Raji (cell line): ENCODE results near the gene UBE2L6.

ENCODE experiments used
- POLR2A ChIP-seq: IDR thresholded peaks from 2 replicates; pipeline ENCODE4 v1.6.1; 2011; ENCODE audit warnings: low read depth, low read length, control low read depth; ENCODE audit not compliant: insufficient read depth

UBE2L6 gene

DNA sequence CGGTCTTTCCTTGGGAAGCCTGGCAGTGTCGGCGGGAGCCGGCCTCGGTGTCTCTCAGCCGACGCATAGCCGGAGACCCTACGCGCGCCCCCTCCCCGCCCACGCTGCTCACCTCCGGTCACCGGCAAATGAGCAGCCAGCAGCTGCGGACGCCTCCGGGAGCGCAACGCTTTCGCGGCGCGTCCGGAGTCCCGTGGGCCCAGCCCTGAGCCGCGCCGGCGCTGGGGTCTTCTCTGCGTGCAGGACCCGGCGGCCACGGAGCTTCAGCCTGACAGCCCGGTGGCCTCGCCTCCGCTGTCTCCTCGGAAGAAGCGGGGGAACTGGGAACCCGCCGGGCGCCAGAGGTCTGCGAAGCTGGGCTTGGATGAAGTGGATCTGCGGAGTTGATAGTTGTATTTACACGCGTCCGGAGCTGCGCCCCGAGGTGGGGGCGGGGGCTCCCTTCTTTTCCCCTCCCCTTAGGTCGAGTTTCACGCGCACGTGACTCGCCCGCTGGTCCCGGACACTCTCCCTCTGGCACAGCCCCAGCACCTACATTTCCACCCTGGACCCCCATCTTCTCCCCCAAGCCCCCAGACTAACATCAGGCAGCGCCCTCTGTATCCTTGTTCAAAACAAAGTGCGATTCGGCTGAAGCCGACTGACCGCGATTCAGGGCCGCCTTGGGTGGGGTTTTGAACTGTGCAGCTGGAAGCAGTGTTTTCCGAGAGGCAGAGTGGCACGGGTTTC, 52.0 kb downstream of the UBE2L6 start, which contains the start of gene SLC43A1:
TSS of gene SLC43A1 (minus strand) at position 371 of the 729 bp plus-strand sequence. CDS start 1,591 bp downstream, outside the sequence.
- peak; percentile 60 for TF ChIP-seq POLR2A

DNA sequence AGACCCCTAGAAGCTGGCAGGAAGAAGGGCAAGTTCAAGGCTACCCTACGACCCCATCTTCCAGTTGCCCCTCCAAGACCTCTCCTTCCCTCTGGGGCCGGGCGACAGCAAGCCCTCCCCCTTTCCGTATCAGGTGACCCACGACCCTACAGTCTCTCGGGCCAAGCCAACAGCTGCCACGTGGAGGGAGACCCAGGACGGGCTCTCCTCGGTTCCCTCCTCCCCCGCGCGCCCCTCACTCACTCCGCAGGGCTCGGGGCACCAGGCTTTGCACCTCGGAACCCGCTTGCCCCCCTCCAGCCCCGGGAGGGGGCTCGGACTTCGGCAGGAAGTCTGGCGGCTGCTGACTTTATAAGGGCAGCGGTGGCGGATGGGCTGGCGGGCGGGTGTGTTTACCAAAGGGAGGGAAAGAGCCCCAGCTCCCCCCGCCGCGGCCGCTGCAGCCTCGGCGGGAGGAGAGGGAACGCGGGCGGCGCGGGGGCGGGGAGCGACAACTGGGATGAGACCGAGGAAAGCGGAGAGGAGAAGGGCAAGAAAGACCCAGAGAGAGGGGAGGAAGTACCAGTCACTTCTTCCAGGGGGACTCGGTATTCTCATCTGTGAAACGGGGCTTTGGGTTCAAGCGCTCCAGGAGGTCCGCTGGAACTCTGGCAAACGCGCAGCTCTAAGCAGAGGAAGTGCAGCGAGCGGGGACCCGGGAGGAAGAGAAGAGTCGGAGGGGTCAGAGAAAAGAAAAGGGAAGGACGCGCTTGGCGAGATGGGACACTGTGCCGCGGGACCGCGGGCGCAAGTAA, 52.7 kb downstream of the UBE2L6 start:
- TF ChIP-seq POLR2A, result peak; percentile 66

DNA sequence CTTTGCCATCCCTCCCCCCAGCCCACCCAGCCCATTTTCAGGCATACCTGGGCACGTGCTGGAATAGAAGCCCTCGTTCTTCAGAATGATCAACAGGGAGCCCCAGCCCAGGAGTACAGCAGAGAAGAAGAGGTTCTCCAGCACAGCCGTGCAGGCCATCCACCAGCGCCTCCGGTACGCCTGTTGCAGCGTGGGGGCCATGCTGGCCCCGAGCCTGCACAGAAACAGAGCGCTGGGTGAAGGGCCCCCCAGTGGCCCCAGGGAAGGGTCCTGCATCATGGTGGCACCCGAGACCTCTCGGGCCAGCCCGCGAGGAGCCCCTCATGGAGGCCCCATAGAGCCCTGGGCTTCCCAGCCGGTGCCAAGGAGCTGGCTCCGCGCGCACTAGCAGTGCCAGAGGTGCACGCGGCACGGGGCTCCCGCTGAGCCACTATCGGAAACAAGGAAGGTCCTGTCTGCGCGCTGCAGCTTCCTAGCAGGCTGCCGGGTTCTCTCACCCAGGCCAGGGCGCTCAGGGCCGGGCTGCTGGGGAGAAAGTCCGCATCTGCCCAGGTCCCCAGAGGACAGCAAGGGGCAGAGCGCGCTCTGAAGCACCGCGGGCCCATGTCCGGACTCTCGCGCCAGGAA, 53.4 kb downstream of the UBE2L6 start:
- no peak for TF ChIP-seq POLR2A

DNA sequence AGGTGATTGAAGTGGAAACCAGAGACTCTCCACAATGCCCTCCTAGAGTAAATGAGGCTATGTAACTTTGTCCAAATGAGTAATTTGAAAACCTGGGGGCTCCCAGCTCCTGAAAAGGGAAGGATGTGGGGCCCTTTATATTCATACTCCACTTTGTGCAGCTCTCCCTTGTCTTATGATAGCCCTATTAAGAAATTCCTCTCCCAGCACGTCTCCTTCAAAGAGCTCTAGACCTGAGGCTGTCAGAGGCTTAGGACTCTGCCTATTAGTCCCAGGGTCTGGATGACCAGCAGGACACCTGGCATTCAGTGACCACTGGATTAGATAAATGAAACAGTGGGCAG, 54.0 kb downstream of the UBE2L6 start:
- TF ChIP-seq POLR2A, result no peak

DNA sequence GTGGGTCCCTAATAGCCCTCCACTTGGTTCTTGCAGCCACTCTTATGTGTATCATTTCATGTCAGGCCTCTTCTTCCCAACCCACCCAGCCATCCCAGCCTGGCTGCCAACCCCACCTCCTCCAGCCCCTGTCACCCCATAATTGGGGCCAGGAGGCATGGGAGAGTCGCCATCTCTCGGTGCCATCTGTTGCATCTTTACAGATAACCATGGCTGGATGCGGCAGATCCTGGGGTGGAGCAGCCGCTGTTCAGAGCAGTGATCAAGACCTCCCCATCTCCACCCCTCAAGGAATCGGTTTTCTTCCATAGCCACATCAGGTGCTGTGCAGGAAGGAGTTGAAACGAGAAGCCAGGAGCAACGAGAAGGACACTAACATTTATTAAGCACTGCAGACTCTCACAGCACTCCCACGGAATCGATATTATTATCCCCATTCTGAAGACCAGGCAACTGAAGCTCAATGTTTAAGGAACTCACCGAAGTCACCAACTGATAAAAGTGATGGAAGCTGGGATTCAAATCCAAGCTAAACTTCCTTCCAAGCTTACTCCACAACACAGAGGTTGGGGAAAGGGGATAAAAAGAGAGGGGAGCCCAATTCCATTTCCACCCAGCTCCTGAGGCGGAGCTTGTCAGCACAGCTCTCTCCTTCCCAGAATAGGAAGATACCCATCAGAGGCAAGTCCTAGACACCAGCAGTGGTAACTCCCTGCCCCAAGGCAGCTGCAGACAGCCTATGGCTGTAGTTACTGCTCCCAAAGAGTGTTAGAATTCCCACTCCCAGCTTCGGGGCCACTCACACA, 54.6 kb downstream of the UBE2L6 start:
- no peak for TF ChIP-seq POLR2A

DNA sequence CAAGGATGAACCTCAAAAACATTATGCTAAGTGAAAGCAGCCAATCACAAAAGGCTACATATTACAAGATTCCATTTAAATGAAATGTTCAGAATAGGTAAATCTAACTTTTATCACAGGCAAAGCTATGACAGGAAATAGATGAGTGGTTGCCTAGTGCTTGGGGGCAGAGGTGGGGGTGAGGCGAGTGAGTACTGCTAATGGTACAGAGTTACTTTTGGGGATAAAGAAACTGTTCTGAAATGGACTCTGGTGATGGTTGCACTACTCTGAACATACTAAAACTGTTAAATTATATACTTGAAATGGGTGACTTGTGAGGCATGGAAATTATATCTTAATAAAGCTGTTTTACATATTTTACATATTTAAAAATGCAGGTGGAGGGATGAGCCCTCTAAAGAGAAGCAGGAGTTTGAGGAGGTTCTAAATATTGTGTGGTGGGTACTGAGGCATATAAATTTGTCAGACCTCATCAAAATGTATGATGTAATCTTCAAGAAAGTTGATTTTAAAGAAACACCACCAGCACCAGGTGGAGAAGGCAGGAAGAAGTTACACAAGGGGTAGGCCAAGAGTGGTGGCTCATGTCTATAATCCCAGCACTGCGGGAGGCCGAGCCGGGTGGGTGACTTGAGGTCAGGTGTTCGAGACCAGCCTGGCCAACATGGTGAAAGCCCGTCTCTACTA, 55.6 kb downstream of the UBE2L6 start:
- TF ChIP-seq POLR2A, result peak; percentile 47; the same call in 1 of the 2 replicates

DNA sequence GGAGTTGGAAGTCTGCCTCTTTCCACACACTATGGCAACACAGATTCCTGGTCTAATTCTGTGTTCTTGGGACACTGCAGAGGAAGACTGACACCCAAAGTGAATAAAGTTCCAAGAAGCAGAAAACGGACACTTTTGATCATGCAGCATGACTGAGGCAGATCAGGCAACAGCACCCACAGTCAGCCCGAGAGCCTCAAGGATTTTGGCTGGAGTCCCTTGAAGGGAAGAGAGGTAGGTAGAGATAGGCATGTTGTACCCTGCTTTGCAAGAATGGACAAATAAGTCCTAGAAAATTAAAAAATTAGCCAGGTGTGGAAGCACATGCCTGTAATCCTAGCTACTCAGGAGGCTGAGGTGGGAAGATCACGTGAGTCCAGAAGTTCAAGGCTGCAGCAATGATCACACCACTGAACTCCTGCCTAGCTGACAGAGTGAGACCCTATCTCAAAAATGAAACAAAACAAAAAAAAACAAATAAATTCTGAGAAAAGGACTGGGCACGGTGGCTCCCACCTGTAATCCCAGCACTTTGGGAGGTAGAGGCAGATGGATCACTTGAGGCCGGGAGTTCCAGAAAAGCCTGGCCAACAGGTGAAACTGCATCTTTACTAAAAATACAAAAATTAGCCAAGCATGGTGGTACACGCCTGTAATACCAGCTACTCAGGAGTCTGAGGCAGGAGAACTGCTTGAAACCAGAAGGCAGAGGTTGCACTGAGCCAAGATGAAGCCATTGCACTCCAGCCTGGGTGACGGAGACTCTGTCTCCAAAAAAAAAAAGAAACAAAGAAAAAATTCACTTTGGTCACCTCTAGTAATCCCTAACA, 58.9 kb downstream of the UBE2L6 start:
- TF ChIP-seq POLR2A, result no peak

DNA sequence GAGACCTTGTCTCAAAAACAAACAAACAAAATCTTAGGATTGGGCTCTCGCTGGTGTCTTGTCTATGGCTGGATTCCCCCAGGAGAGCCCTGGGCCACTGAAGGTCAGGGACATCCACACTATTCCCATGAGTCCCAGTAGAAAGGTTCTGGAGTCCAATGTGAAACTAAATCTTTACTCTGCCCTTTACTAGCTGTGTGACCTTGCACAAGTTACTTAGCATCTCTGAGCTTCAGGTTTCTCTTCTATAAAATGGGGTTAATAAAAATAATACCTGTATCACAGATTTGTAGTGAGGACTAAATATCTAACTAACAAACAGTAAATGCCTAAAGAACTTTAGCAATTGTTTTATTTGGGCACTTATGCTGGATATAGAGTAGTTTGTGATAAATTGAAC, 61.0 kb downstream of the UBE2L6 start:
- TF ChIP-seq POLR2A, result no peak

DNA sequence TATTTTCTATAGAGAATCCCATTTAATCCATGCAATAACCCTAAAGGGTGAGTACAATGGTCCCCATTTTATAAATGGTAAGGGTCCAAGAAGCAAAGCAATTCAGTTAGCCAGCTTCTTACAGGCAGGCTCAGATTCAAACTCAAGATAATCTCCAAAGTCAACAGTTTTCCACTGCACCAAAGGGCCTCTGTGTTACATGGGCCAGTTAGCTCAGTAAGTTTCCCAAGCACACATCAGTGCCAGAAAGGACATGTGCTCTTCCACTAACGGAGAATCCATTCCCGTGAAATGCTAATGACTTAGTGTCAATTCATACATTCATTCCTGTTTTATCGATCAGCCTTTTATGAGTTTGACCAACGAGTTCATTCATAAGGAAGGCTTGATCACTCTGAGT, 63.0 kb downstream of the UBE2L6 start:
- no peak for TF ChIP-seq POLR2A

DNA sequence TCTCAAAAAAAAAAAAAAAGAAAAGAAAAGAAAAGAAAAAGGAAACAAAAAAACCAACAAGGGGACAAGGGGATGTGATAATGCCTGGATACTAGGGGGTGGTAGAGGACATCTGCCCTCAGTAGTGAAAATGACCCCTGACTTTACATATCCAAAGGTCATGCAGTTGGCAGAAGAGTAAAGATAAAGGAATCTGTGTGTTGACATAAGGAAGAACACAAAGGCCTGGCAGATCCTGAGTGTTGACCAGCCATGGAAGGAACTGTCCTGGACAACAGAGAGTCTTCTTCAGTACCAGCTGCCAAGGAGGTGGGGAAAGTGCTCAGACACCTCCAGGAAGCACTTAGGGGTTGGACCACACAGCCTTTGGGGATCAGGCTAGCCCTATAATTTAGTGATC, 64.6 kb downstream of the UBE2L6 start:
- no peak for TF ChIP-seq POLR2A

DNA sequence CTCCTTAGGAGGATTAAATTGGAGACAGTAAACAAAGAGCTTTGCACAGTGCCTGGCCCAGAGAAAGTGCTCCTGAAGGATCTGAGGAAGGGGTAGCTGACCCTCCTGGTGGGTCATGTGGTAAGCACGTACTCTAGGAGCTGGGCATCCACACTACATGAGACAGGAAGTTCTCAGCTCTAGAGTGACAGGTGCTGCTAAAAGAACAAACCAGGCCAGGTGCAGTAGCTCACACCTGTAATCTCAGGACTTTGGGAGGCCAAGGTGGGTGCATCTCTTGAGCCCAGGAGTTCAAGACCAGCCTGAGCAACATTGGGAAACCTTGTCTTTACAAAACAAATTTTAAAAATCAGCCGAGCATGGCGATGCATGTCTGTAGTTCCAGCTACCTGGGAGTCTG, 65.1 kb downstream of the UBE2L6 start:
- TF ChIP-seq POLR2A, result no peak

DNA sequence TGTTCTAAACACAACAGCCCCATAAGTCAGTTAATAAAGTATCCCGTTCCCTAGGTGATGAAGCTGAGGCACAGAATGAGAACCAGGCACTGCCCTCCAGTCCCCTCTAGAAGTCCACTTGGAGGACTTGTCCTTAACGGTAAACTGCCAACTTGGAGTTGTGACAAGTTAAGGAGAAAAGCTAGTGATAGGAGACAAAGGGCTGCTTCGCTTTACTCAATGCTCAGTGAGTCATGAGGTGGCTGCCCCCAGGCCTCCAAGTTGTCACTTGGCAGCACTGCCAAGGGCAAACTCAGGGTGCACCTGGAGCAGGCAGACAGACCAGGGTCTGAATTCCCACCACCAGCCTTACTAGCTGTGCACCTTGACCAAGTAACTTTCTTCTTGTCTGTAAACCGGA, 65.5 kb downstream of the UBE2L6 start:
- TF ChIP-seq POLR2A, result no peak
